Non-pigmented ciliary epithelial cell (primary cell): ENCODE results near the gene NABP1.
A peak's percentile ranks its signal among the peaks of the same experiment; 100 is the strongest.

ENCODE experiments used
- DNase-seq: peaks from one replicate; pipeline ENCODE4 v3.0.0-alpha.2; 2010; ENCODE audit warnings: low read depth

NABP1 gene

GRCh38 chr2:191707542-191707941 is 29.6 kb downstream of the NABP1 start:
- DNase-seq = no peak

- peak; percentile 40 for DNase-seq
Observed at GRCh38 chr2:191710411-191710900, 32.5 kb downstream of the NABP1 start.

- DNase-seq = no peak
Observed at GRCh38 chr2:191711621-191712020, 33.7 kb downstream of the NABP1 start.

GRCh38 chr2:191713837-191714236 is 35.9 kb downstream of the NABP1 start:
- no peak for DNase-seq

- DNase-seq = no peak
Observed at GRCh38 chr2:191714925-191715324, 37.0 kb downstream of the NABP1 start.

GRCh38 chr2:191715471-191715870 is 37.5 kb downstream of the NABP1 start:
- no peak for DNase-seq

- DNase-seq = no peak
Observed at GRCh38 chr2:191719261-191719660, 41.3 kb downstream of the NABP1 start.

GRCh38 chr2:191719938-191720337 is 42.0 kb downstream of the NABP1 start:
- no peak for DNase-seq

GRCh38 chr2:191721331-191721730 is 43.4 kb downstream of the NABP1 start:
- no peak for DNase-seq

GRCh38 chr2:191724015-191724414 is 46.1 kb downstream of the NABP1 start:
- DNase-seq = no peak

- DNase-seq = no peak
Observed at GRCh38 chr2:191728750-191729624, 51.1 kb downstream of the NABP1 start.

- DNase-seq = no peak
Observed at GRCh38 chr2:191730263-191730662, 52.3 kb downstream of the NABP1 start.
